Fibroblast of villous mesenchyme (primary cell): ENCODE data around the gene ROR1. TPM values are rescaled to one million over a fixed set of nuclear protein-coding genes. Genes with fewer than 3 reads are reported as not detected.

Experiments
- DNase-seq: peaks from one replicate; pipeline ENCODE4 v3.0.0-alpha.2; 2010; ENCODE audit warnings: low read depth
- H3K4me3 ChIP-seq: 2 replicates; pipeline ENCODE4 v1.5.1; 2011; ENCODE audit warnings: low read depth, mild to moderate bottlenecking, low read length
- total RNA-seq: library from RNA; depleted of rRNA; stranded (reverse); fragments of >200 nt; gene quantifications from 2 replicates; pipeline ENCODE4 v1.2.3, GENCODE V29; 2012
- TF ChIP-seq, protein P1 (sequence below): IDR thresholded peaks from 2 replicates; pipeline ENCODE4 v1.5.1; 2012; ENCODE audit warnings: low read depth, mild to moderate bottlenecking, low read length; ENCODE audit not compliant: insufficient read depth

Gene ROR1
- total RNA-seq, 1 donor, result 8.6 TPM

GRCh38 chr1:63877816-63878215 is 104.0 kb downstream of the ROR1 start:
- TF ChIP-seq, protein P1, sequence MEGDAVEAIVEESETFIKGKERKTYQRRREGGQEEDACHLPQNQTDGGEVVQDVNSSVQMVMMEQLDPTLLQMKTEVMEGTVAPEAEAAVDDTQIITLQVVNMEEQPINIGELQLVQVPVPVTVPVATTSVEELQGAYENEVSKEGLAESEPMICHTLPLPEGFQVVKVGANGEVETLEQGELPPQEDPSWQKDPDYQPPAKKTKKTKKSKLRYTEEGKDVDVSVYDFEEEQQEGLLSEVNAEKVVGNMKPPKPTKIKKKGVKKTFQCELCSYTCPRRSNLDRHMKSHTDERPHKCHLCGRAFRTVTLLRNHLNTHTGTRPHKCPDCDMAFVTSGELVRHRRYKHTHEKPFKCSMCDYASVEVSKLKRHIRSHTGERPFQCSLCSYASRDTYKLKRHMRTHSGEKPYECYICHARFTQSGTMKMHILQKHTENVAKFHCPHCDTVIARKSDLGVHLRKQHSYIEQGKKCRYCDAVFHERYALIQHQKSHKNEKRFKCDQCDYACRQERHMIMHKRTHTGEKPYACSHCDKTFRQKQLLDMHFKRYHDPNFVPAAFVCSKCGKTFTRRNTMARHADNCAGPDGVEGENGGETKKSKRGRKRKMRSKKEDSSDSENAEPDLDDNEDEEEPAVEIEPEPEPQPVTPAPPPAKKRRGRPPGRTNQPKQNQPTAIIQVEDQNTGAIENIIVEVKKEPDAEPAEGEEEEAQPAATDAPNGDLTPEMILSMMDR, result no peak
- DNase-seq, result peak; percentile 52
- H3K4me3 ChIP-seq, result no peak overlapping the region

DNA sequence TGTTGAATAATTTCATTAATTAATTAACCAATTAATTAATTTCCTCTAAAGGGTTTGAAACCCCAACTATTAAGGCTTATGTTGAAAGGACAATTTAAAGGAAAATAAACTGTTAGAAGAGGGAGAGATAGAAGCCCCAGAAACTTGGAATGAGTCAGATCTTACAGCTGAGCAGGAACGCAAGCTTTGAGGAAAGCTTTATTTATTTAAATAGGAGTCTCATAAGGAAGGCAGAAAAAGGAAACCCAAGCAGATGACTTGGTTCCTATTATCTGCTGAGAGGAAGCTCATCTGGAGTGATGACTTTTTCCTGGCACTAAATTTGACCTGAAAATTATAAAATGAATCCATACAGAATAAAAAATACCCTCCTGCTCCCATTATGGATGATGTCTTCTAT is 105.1 kb downstream of the ROR1 start:
- H3K4me3 ChIP-seq, result no peak overlapping the region
- TF ChIP-seq, protein P1, result no peak
- DNase-seq, result no peak

DNA sequence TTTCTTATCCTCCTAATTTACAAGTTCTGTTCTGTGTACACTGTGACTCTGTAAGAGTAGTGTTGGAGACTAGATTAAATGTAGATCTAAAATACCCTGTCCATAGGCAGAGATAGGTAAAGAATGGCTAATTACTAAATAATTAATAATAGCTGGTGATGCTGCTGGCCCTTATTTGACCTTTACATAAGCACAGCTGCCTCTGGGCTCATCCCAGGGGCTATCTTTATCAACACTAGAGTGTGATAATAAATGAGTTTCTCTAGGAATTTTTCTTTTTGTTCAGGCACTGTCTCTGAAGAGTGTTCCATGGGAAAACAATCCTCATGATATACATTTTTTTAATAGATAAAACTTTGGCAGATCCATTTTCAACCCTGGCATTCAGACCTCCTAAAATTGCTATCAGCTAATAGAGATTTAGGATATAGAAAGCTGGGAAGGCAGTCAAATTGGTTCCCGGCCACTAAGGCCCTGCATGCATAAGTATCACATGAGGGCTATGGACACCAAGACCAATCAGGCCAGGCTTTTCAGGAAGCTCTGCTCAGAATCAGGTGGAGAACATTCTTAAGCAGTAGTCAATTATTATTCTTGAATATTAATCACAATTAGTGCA is 107.2 kb downstream of the ROR1 start:
- TF ChIP-seq, protein P1, result no peak
- no peak overlapping the region for H3K4me3 ChIP-seq
- no peak for DNase-seq

DNA sequence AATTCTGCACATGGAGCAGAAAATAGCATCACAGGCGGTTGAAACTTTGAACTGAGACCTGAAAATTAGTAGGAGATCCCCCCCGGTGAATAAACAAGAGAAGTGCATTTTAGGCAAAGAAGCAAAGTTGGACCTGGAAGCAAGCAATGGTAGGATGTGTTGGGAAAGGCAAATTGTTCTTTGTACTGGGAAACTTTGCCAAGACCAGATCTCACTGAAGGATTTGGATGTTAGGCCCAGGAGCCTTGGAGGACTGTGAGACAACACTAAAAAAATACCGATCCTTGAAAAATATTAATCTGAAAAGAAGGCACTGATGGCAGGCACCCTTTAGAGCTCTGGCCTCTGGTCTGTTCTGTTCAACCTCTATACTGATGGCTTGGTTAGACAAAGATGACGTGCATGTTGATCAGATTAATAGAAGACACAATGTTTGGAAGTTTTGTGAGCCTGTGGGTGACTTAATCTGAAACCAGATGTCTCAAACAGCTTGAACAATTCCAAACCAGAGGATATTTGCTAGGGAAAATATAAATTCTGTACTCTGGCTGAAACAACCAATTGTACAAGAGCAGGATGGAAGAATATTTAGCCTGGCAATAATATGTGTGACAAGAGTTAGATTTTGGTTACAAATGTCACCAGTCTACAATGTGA is 108.4 kb downstream of the ROR1 start:
- peak; percentile 28 for DNase-seq
- TF ChIP-seq, protein P1, result no peak
- no peak overlapping the region for H3K4me3 ChIP-seq

DNA sequence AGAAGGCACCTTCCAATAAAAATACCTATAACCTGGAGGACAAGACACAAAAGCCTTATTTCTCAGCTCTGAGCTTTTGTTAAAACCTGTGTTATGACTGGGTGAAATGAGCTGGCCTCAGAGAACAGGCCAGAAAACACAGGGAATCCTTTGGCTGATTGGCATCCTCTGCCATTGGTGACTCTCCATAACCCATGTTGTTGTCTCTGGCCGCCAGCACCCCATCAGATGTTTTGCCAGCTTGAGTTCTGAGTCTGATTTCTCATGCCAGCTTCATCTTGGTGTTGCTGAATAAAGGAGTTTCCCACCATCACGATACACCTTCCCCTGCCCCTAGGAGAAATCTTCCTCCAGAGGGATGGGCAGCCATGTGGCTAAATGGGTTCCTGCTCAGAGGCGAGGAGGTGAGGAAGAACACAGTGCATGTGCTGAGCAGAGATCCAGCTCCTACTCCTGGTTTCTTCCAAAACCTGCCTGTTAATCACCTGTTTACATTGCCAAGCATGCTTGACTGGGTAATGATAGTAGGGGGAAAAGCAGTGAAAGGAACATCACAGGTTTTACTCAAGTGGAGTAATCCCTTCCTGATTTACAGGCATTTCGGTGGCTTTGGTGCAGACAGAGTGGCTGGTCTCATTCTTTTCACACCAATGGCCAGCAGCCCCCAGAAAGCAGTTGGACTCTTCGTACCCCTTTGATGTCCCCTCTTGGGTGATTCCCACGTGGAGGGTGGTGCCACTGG is 109.8 kb downstream of the ROR1 start:
- no peak overlapping the region for H3K4me3 ChIP-seq
- TF ChIP-seq, protein P1, result no peak
- DNase-seq, result no peak

- no peak overlapping the region for H3K4me3 ChIP-seq
- DNase-seq, result no peak
- TF ChIP-seq, protein P1, result no peak
Measured at GRCh38 chr1:63884486-63884885, 110.7 kb downstream of the ROR1 start.
